Activated CD4-positive, alpha-beta T cell treated with anti-CD3 and anti-CD28 coated beads for 36 hours (primary cell): Measurements from ENCODE around the gene USP17L13. TPM values are rescaled to one million over a fixed set of nuclear protein-coding genes. Genes with fewer than 3 reads are reported as not detected.
"Not testable (repeated sequence)": the region's sequence is repeated elsewhere in the genome, so short reads cannot be mapped to it uniquely, and the experiment has no call there.

Experiments
- ATAC-seq: fragments of 200-7000 bp; cut with Tn5 transposase; one replicate; pipeline ENCODE4 v1.10.0; 2021; ENCODE audit warnings: mild to moderate bottlenecking, moderate library complexity
- CTCF ChIA-PET: fragments of 350-600 bp; sonication (Branson Sonifier 250); formaldehyde crosslinking; loops from one replicate; lab custom pipeline; 2021; ENCODE audit warnings: antibody characterized with exemption; lab: Charles Lee
- POLR2A ChIA-PET: fragments of 350-600 bp; sonication (Branson Sonifier 250); formaldehyde crosslinking; loops from one replicate; lab custom pipeline; 2021; ENCODE audit warnings: antibody characterized with exemption, inconsistent platforms; lab: Charles Lee
- DNase-seq: peaks from one replicate; pipeline ENCODE4 v3.0.0-alpha.2; 2020
- H3K27ac Mint-ChIP-seq: one replicate; pipeline ENCODE4 v1.8.0; 2021; ENCODE audit warnings: mixed read lengths
- H3K27me3 Mint-ChIP-seq: one replicate; pipeline ENCODE4 v1.8.0; 2021; ENCODE audit warnings: mixed read lengths
- H3K36me3 Mint-ChIP-seq: one replicate; pipeline ENCODE4 v1.8.0; 2021; ENCODE audit warnings: low read depth, mixed read lengths
- H3K4me1 Mint-ChIP-seq: one replicate; pipeline ENCODE4 v1.8.0; 2021; ENCODE audit warnings: mixed read lengths
- H3K4me3 Mint-ChIP-seq: one replicate; pipeline ENCODE4 v1.8.0; 2021; ENCODE audit warnings: mild to moderate bottlenecking, moderate library complexity, mixed read lengths
- H3K9me3 Mint-ChIP-seq: one replicate; pipeline ENCODE4 v1.8.0; 2021; ENCODE audit warnings: low read depth, mixed read lengths
- intact Hi-C, 2 experiments: fragments of 100-400 bp; cut with DNase I in 1 of 2; cut with micrococcal nuclease in 1 of 2; formaldehyde crosslinking; loops; one replicate each; pipeline versions ENCODE4 v1.14.2 to v1.15.1; 2022 to 2024; cut with DNase I, micrococcal nuclease
- total RNA-seq, 2 experiments: library from RNA; stranded (reverse); gene quantifications; one replicate each; pipeline ENCODE4 v1.2.3, GENCODE V29; 2021

The USP17L13 gene, protein sequence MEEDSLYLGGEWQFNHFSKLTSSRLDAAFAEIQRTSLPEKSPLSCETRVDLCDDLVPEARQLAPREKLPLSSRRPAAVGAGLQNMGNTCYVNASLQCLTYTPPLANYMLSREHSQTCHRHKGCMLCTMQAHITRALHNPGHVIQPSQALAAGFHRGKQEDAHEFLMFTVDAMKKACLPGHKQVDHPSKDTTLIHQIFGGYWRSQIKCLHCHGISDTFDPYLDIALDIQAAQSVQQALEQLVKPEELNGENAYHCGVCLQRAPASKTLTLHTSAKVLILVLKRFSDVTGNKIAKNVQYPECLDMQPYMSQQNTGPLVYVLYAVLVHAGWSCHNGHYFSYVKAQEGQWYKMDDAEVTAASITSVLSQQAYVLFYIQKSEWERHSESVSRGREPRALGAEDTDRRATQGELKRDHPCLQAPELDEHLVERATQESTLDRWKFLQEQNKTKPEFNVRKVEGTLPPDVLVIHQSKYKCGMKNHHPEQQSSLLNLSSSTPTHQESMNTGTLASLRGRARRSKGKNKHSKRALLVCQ
- not detected for total RNA-seq

DNA sequence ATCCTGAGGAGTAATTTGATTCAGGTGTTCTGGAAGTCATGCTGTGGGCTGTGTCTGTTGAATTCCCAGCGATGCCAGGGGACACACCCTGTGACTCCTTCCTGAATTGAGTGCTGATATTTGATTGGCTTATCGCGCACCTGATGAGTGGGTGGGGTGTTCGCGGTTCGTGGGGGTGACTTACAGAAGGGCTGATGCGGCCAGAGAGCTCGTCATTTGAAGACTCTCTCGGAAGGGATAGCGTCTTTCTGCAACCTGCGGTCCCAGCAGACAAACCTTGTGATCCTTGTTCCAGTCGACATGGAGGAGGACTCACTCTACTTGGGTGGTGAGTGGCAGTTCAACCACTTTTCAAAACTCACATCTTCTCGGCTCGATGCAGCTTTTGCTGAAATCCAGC is at the start of gene USP17L13:
Gene USP17L13 (plus strand): TSS at position 301 of the 400 bp plus-strand sequence. CDS start 0 bp downstream, at position 301.
- H3K4me3 Mint-ChIP-seq, H3K27ac Mint-ChIP-seq, POLR2A ChIA-PET, DNase-seq, H3K36me3 Mint-ChIP-seq, H3K27me3 Mint-ChIP-seq, intact Hi-C loops, H3K4me1 Mint-ChIP-seq, H3K9me3 Mint-ChIP-seq, CTCF ChIA-PET, ATAC-seq: not testable (repeated sequence)

DNA sequence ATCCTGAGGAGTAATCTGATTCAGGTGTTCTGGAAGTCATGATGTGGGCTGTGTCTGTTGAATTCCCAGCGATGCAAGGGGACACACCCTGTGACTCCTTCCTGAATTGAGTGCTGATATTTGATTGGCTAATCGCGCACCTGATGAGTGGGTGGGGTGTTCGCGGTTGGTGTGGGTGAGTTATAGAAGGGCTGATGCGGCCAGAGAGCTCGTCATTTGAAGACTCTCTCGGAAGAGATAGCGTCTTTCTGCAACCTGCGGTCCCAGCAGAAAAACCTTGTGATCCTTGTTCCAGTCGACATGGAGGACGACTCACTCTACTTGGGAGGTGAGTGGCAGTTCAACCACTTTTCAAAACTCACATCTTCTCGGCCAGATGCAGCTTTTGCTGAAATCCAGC is 14.3 kb upstream of the USP17L13 start, which contains the start of gene USP17L10:
Gene USP17L10 (plus strand): TSS at position 301 of the 400 bp plus-strand sequence. CDS start 0 bp downstream, at position 301.
- H3K4me3 Mint-ChIP-seq, ATAC-seq, DNase-seq, H3K9me3 Mint-ChIP-seq, H3K4me1 Mint-ChIP-seq, H3K36me3 Mint-ChIP-seq, intact Hi-C loops, H3K27me3 Mint-ChIP-seq, POLR2A ChIA-PET, H3K27ac Mint-ChIP-seq, CTCF ChIA-PET: not testable (repeated sequence)

DNA sequence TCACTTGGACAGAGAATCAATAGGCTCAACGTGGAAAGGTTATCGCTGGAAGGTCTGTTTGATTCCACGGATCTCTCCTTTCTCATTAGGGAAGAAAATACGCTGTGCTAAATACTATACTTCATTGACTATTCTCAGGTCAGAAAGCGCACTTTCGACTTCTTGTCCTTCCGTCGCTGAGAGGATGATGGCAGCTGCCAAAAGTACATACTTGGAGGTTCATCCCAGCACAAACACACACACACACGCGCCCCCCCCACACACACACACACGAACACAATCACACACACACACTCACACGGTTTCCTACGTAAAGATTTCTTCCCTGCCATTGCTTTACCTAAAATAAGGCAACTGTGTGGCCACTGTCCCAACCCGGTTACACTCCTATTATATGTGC is 10.0 kb upstream of the USP17L13 start:
- intact Hi-C loops, H3K4me1 Mint-ChIP-seq, CTCF ChIA-PET, H3K27me3 Mint-ChIP-seq, H3K36me3 Mint-ChIP-seq, H3K27ac Mint-ChIP-seq, POLR2A ChIA-PET, H3K9me3 Mint-ChIP-seq, ATAC-seq, H3K4me3 Mint-ChIP-seq: not testable (repeated sequence)
- peak; percentile 2 for DNase-seq

DNA sequence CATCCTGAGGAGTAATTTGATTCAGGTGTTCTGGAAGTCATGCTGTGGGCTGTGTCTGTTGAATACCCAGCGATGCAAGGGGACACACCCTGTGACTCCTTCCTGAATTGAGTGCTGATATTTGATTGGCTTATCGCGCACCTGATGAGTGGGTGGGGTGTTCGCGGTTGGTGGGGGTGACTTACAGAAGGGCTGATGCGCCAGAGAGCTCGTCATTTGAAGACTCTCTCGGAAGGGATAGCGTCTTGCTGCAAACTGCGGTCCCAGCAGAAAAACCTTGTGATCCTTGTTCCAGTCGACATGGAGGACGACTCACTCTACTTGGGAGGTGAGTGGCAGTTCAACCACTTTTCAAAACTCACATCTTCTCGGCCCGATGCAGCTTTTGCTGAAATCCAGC is 9.6 kb upstream of the USP17L13 start, which contains the start of gene USP17L11:
Gene USP17L11 (plus strand): TSS at position 301 of the 400 bp plus-strand sequence. CDS start 0 bp downstream, at position 301.
- H3K27ac Mint-ChIP-seq, H3K4me1 Mint-ChIP-seq, DNase-seq, H3K9me3 Mint-ChIP-seq, POLR2A ChIA-PET, CTCF ChIA-PET, ATAC-seq, H3K27me3 Mint-ChIP-seq, H3K4me3 Mint-ChIP-seq, H3K36me3 Mint-ChIP-seq, intact Hi-C loops: not testable (repeated sequence)

DNA sequence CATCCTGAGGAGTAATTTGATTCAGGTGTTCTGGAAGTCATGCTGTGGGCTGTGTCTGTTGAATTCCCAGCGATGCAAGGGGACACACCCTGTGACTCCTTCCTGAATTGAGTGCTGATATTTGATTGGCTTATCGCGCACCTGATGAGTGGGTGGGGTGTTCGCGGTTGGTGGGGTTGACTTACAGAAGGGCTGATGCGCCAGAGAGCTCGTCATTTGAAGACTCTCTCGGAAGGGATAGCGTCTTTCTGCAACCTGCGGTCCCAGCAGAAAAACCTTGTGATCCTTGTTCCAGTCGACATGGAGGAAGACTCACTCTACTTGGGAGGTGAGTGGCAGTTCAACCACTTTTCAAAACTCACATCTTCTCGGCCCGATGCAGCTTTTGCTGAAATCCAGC is 4.8 kb upstream of the USP17L13 start, which contains the start of gene USP17L12:
Gene USP17L12 (plus strand): TSS at position 301 of the 400 bp plus-strand sequence. CDS start 0 bp downstream, at position 301.
- intact Hi-C loops, DNase-seq, H3K4me1 Mint-ChIP-seq, CTCF ChIA-PET, ATAC-seq, H3K9me3 Mint-ChIP-seq, H3K4me3 Mint-ChIP-seq, H3K27ac Mint-ChIP-seq, H3K27me3 Mint-ChIP-seq, POLR2A ChIA-PET, H3K36me3 Mint-ChIP-seq: not testable (repeated sequence)

DNA sequence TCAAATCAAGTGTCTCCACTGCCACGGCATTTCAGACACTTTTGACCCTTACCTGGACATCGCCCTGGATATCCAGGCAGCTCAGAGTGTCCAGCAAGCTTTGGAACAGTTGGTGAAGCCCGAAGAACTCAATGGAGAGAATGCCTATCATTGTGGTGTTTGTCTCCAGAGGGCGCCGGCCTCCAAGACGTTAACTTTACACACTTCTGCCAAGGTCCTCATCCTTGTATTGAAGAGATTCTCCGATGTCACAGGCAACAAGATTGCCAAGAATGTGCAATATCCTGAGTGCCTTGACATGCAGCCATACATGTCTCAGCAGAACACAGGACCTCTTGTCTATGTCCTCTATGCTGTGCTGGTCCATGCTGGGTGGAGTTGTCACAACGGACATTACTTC is 5.6 kb downstream of the USP17L13 start:
- H3K9me3 Mint-ChIP-seq, POLR2A ChIA-PET, H3K4me1 Mint-ChIP-seq, H3K4me3 Mint-ChIP-seq, H3K27ac Mint-ChIP-seq, H3K36me3 Mint-ChIP-seq, CTCF ChIA-PET, H3K27me3 Mint-ChIP-seq, intact Hi-C loops, ATAC-seq: not testable (repeated sequence)
- peak; percentile 0 for DNase-seq

DNA sequence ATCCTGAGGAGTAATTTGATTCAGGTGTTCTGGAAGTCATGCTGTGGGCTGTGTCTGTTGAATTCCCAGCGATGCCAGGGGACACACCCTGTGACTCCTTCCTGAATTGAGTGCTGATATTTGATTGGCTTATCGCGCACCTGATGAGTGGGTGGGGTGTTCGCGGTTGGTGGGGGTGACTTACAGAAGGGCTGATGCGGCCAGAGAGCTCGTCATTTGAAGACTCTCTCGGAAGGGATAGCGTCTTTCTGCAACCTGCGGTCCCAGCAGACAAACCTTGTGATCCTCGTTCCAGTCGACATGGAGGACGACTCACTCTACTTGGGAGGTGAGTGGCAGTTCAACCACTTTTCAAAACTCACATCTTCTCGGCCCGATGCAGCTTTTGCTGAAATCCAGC is 9.4 kb downstream of the USP17L13 start, which contains the start of gene USP17L15:
Gene USP17L15 (plus strand): TSS at position 301 of the 400 bp plus-strand sequence. CDS start 0 bp downstream, at position 301.
- H3K9me3 Mint-ChIP-seq, CTCF ChIA-PET, DNase-seq, ATAC-seq, H3K4me1 Mint-ChIP-seq, H3K4me3 Mint-ChIP-seq, POLR2A ChIA-PET, H3K27me3 Mint-ChIP-seq, intact Hi-C loops, H3K27ac Mint-ChIP-seq, H3K36me3 Mint-ChIP-seq: not testable (repeated sequence)

DNA sequence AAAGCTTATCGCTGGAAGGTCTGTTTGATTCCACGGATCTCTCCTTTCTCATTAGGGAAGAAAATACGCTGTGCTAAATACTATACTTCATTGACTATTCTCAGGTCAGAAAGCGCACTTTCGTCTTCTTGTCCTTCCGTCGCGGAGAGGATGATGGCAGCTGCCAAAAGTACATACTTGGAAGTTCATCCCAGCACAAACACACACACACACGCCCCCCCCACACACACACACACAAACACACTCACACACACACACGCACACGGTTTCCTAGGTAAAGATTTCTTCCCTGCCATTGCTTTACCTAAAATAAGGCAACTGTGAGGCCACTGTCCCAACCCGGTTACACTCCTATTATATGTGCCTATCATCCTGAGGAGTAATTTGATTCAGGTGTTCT is 13.8 kb downstream of the USP17L13 start:
- ATAC-seq, H3K4me3 Mint-ChIP-seq, CTCF ChIA-PET, H3K27me3 Mint-ChIP-seq, POLR2A ChIA-PET, H3K36me3 Mint-ChIP-seq, intact Hi-C loops, H3K9me3 Mint-ChIP-seq, H3K4me1 Mint-ChIP-seq, H3K27ac Mint-ChIP-seq: not testable (repeated sequence)
- peak; percentile 6 for DNase-seq

DNA sequence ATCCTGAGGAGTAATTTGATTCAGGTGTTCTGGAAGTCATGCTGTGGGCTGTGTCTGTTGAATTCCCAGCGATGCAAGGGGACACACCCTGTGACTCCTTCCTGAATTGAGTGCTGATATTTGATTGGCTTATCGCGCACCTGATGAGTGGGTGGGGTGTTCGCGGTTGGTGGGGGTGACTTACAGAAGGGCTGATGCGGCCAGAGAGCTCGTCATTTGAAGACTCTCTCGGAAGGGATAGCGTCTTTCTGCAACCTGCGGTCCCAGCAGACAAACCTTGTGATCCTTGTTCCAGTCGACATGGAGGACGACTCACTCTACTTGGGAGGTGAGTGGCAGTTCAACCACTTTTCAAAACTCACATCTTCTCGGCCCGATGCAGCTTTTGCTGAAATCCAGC is 18.9 kb downstream of the USP17L13 start, which contains the start of gene USP17L17:
Gene USP17L17 (plus strand): TSS at position 301 of the 400 bp plus-strand sequence. CDS start 0 bp downstream, at position 301.
- ATAC-seq, H3K4me1 Mint-ChIP-seq, CTCF ChIA-PET, H3K27ac Mint-ChIP-seq, H3K4me3 Mint-ChIP-seq, intact Hi-C loops, H3K36me3 Mint-ChIP-seq, H3K27me3 Mint-ChIP-seq, POLR2A ChIA-PET, H3K9me3 Mint-ChIP-seq, DNase-seq: not testable (repeated sequence)

DNA sequence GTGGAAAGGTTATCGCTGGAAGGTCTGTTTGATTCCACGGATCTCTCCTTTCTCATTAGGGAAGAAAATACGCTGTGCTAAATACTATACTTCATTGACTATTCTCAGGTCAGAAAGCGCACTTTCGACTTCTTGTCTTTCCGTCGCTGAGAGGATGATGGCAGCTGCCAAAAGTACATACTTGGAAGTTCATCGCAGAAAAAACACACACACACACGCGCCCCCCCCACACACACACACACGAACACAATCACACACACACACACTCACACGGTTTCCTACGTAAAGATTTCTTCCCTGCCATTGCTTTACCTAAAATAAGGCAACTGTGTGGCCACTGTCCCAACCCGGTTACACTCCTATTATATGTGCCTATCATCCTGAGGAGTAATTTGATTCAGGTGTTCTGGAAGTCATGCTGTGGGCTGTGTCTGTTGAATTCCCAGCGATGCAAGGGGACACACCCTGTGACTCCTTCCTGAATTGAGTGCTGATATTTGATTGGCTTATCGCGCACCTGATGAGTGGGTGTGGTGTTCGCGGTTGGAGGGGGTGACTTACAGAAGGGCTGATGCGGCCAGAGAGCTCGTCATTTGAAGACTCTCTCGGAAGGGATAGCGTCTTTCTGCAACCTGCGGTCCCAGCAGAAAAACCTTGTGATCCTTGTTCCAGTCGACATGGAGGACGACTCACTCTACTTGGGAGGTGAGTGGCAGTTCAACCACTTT is 23.4 kb downstream of the USP17L13 start, which contains the start of gene USP17L18:
Gene USP17L18 (plus strand): TSS at position 678 of the 728 bp plus-strand sequence. CDS start 0 bp downstream, at position 678.
- POLR2A ChIA-PET, H3K27me3 Mint-ChIP-seq, H3K4me3 Mint-ChIP-seq, H3K36me3 Mint-ChIP-seq, CTCF ChIA-PET, H3K27ac Mint-ChIP-seq, ATAC-seq, H3K9me3 Mint-ChIP-seq, intact Hi-C loops, H3K4me1 Mint-ChIP-seq: not testable (repeated sequence)
- DNase-seq, result peak; percentile 0

DNA sequence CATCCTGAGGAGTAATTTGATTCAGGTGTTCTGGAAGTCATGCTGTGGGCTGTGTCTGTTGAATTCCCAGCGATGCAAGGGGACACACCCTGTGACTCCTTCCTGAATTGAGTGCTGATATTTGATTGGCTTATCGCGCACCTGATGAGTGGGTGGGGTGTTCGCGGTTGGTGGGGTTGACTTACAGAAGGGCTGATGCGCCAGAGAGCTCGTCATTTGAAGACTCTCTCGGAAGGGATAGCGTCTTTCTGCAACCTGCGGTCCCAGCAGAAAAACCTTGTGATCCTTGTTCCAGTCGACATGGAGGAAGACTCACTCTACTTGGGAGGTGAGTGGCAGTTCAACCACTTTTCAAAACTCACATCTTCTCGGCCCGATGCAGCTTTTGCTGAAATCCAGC is 28.4 kb downstream of the USP17L13 start, which contains the start of gene USP17L19:
Gene USP17L19 (plus strand): TSS at position 301 of the 400 bp plus-strand sequence. CDS start 0 bp downstream, at position 301.
- H3K9me3 Mint-ChIP-seq, intact Hi-C loops, CTCF ChIA-PET, H3K27ac Mint-ChIP-seq, DNase-seq, ATAC-seq, POLR2A ChIA-PET, H3K4me1 Mint-ChIP-seq, H3K4me3 Mint-ChIP-seq, H3K36me3 Mint-ChIP-seq, H3K27me3 Mint-ChIP-seq: not testable (repeated sequence)
